Osteocyte (in vitro differentiated cells): ENCODE measurements around the gene GRM5. TPM values are rescaled to one million over a fixed set of nuclear protein-coding genes. Genes with fewer than 3 reads are reported as not detected.
A peak's percentile ranks its signal among the peaks of the same experiment; 100 is the strongest.

Experiments
- DNase-seq: peaks from one replicate; pipeline ENCODE4 v3.0.0; 2021; ENCODE audit warnings: mixed read lengths; ENCODE audit not compliant: unreplicated experiment; ENCODE audit errors: extremely low spot score
- H3K27ac Mint-ChIP-seq: one replicate; pipeline ENCODE4 v1.8.0; 2021; ENCODE audit warnings: mild to moderate bottlenecking, mixed read lengths; ENCODE audit not compliant: unreplicated experiment
- H3K27me3 Mint-ChIP-seq: one replicate; pipeline ENCODE4 v1.8.0; 2021; ENCODE audit warnings: mixed read lengths; ENCODE audit not compliant: unreplicated experiment
- H3K36me3 Mint-ChIP-seq: one replicate; pipeline ENCODE4 v1.8.0; 2021; ENCODE audit warnings: mixed read lengths; ENCODE audit not compliant: unreplicated experiment
- H3K4me1 Mint-ChIP-seq: one replicate; pipeline ENCODE4 v1.8.0; 2021; ENCODE audit warnings: mixed read lengths; ENCODE audit not compliant: unreplicated experiment
- H3K4me3 Mint-ChIP-seq: one replicate; pipeline ENCODE4 v1.8.0; 2021; ENCODE audit warnings: mild to moderate bottlenecking, moderate library complexity, mixed read lengths; ENCODE audit not compliant: unreplicated experiment
- H3K9me3 Mint-ChIP-seq: one replicate; pipeline ENCODE4 v1.8.0; 2021; ENCODE audit warnings: mixed read lengths; ENCODE audit not compliant: unreplicated experiment
- total RNA-seq: library from RNA; stranded (reverse); gene quantifications from 2 replicates; pipeline ENCODE4 v1.2.1, GENCODE V29; 2021
- TF ChIP-seq, protein P1 (sequence below): fragments of 200-600 bp; sonication (generic); IDR thresholded peaks from 2 replicates; pipeline ENCODE4 v1.5.0; 2021; ENCODE audit warnings: antibody characterized with exemption, mild to moderate bottlenecking, moderate library complexity

The GRM5 gene
- total RNA-seq, 1 donor from 2014 or later = 0.21 TPM

DNA sequence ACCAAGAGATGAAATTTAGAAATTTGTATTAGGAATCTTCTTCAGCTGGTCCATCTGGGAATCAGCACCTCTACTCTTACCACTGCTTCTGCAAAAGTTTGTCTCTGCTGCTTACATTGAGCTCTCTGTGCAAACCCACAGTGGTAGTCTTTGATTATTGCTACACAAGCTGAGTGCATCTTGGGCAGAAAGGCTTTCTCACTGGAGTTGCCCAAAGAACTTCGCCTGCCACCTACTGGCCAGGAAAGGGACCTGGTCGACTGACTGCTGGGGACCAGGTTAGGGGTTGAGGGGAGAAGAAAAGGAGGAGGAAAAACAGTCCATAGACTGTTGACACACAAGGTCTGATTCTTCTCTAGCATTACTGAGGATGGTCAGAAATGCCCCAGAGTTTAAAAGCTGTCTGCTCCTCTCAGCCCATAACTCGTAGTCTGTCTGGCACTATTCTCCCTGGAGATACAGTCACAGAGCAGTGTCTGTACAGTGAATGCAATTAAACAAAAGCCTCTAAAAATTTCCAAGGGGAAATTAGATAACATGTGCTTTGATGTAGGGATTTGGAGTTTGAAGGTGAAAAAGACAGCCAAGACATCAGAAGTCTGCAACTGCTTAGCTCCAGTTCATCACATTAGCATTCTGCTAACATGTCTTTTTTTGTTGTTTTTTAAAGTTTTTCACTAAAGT lies 513.3 kb downstream of the GRM5 start:
- Mint-ChIP-seq H3K4me1 (peaks cover 5% of the 10 kb centered on the region), H3K4me3 (no peak overlapping the region), H3K9me3 (no peaks in the 10 kb centered on the region), H3K36me3 (no peaks in the 10 kb centered on the region), H3K27me3 (peaks cover 56% of the 10 kb centered on the region), H3K27ac (no peak overlapping the region)
- DNase-seq = no peak
- TF ChIP-seq, protein P1, sequence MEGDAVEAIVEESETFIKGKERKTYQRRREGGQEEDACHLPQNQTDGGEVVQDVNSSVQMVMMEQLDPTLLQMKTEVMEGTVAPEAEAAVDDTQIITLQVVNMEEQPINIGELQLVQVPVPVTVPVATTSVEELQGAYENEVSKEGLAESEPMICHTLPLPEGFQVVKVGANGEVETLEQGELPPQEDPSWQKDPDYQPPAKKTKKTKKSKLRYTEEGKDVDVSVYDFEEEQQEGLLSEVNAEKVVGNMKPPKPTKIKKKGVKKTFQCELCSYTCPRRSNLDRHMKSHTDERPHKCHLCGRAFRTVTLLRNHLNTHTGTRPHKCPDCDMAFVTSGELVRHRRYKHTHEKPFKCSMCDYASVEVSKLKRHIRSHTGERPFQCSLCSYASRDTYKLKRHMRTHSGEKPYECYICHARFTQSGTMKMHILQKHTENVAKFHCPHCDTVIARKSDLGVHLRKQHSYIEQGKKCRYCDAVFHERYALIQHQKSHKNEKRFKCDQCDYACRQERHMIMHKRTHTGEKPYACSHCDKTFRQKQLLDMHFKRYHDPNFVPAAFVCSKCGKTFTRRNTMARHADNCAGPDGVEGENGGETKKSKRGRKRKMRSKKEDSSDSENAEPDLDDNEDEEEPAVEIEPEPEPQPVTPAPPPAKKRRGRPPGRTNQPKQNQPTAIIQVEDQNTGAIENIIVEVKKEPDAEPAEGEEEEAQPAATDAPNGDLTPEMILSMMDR = peak; percentile 63

DNA sequence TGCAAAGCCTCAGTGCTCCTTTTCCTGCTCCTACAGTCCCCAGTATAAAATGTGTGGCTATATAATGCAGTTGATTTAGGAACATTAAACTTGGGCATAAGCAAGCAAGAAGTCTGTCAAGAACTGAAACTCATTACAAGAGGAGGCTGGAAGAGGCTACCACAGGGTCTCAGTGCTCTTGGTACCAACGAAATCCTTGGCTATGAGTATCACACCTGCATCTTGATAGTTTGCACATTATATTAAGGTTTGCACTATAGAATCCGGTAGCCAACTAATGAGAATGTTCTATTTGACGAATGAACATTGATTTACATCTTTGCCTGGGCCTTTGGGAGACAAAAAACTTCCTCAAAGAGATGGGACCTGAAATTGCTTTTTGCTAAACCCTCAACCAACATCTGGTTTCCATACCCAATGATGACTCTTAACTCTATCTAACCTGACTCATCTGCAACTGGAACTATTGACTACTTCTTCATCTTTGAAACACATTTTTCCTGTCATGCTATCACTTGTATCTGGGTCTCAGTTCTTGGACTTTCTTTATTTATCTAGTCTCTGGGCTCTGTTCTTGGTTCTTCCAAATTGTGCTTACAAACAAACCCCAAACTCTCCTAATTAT lies 521.0 kb downstream of the GRM5 start:
- H3K27ac Mint-ChIP-seq = no peak overlapping the region

DNA sequence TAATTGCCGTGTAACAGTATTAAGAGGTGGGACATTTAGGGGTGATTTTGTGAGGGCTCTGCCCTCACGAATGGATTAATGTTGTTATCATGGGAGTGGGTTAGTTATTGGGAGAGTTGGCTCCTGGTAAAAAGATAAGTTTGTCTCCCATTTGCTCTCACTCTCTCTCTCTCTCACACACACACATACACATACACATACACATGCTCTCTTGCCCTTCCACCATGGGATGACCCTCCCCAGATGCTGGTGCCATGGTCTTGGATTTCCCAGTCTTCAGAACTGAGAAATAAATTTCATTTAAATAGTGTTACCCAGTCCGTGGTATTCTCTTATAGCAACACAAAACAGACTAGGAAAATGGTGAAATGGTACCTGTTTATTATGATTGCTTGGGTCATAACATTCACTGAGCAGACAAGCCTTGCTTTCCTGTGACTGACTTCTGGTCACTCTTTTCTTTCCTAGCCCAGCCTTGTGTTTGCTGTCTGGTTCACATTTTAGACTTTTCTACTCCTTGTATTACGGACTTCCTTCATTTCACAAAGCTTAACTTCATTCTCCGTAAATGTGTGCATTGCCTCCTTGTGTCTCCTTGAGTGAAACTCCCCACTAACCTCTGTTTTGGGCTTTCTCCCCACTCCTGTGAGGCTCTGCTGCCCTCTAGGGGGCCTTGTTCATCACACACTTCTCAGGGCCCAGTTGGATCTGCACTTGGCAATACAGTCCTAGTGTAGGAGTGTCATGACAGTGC lies 521.7 kb downstream of the GRM5 start:
- DNase-seq = peak; percentile 89
- Mint-ChIP-seq H3K27ac (no peak overlapping the region), H3K27me3 (peaks cover 33% of the 10 kb centered on the region), H3K4me1 (peaks cover 5% of the 10 kb centered on the region), H3K36me3 (no peaks in the 10 kb centered on the region), H3K4me3 (no peak overlapping the region), H3K9me3 (no peaks in the 10 kb centered on the region)
- TF ChIP-seq, protein P1 = peak; percentile 97

More for the DNA sequence above, 521.0 kb downstream of the GRM5 start:
- H3K36me3 Mint-ChIP-seq = no peaks in the 10 kb centered on the region
- H3K4me1 Mint-ChIP-seq = peaks cover 5% of the 10 kb centered on the region
- peaks cover 38% of the 10 kb centered on the region for H3K27me3 Mint-ChIP-seq
- H3K9me3 Mint-ChIP-seq = no peaks in the 10 kb centered on the region
- no peak for DNase-seq
- H3K4me3 Mint-ChIP-seq = no peak overlapping the region
- TF ChIP-seq, protein P1 = peak; percentile 3

DNA sequence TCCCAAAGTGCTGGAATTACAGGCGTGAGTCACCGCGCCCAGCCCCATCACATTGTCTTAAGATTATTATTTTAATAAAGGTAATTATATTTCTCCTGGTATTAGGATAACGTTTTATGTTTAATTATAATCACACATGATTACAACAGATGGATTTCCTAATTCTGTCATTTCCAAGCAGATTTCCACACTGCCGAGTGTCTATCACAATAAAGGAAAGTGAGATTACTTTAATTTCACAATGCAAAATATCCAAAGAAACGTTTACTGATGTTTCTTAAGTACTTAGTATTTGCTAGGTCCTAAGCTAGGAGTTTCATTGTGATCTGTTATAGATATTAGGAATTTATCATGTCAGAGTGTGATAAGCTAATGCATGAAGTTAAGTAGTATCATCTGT lies 524.8 kb downstream of the GRM5 start:
- H3K4me1 Mint-ChIP-seq = peaks cover 24% of the 10 kb centered on the region
- TF ChIP-seq, protein P1 = no peak

DNA sequence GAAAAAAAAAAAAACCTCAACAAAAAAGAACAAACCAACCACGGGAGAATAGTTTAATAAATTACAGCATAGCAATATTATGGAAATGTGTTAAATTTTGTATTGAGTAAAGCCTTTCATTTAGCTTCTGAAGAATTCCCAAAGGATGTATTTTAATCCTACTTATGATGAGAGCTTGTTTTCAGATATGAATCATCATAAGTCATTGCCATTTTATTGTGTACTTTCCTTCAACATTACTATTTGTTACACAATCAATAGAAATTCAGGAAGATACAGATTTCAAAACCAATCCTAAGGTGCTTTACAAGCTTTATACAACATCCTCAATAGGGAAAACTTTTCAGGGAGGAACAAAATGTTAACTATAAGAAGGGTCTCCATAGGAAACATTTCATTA lies 527.7 kb downstream of the GRM5 start:
- Mint-ChIP-seq H3K27ac (no peak overlapping the region), H3K4me1 (peaks cover 29% of the 10 kb centered on the region), H3K36me3 (peaks cover 3% of the 10 kb centered on the region), H3K4me3 (no peak overlapping the region), H3K9me3 (peaks cover 4% of the 10 kb centered on the region), H3K27me3 (peaks cover 2% of the 10 kb centered on the region)
- no peak for DNase-seq
- TF ChIP-seq, protein P1 = no peak

More for the DNA sequence above, 524.8 kb downstream of the GRM5 start:
- Mint-ChIP-seq H3K4me3 (no peak overlapping the region), H3K27me3 (peaks cover 9% of the 10 kb centered on the region), H3K27ac (no peak overlapping the region), H3K9me3 (no peaks in the 10 kb centered on the region), H3K36me3 (no peaks in the 10 kb centered on the region)
- DNase-seq = no peak
